ENCODE data around the gene PALM. TPM values are rescaled to one million over a fixed set of nuclear protein-coding genes. Genes with fewer than 3 reads are reported as not detected.
"Not testable (repeated sequence)": the region's sequence is repeated elsewhere in the genome, so short reads cannot be mapped to it uniquely, and the experiment has no call there.

PALM gene
- total RNA-seq, 3 donors from 2014 or later, result 16.1 to 61.0 (median 35.1) TPM

GRCh38 chr19:738509-739128, 29.9 kb downstream of the PALM start:
- Histone ChIP-seq H3K9me3 (peaks cover 0 to 6% of the 10 kb centered on the region in 2 donors), H3K4me1 (no peaks in the 10 kb centered on the region), H3K36me3 (no peaks in the 10 kb centered on the region), H3K4me3 (no peak overlapping the region), H3K27ac (no peak overlapping the region), H3K27me3 (no peaks in the 10 kb centered on the region)
- TF ChIP-seq POLR2A (IDR thresholded peaks at IDR 0.05) (no peak), POLR2AphosphoS5 (IDR thresholded peaks at IDR 0.05) (no peak)
- TF ChIP-seq, protein P1, sequence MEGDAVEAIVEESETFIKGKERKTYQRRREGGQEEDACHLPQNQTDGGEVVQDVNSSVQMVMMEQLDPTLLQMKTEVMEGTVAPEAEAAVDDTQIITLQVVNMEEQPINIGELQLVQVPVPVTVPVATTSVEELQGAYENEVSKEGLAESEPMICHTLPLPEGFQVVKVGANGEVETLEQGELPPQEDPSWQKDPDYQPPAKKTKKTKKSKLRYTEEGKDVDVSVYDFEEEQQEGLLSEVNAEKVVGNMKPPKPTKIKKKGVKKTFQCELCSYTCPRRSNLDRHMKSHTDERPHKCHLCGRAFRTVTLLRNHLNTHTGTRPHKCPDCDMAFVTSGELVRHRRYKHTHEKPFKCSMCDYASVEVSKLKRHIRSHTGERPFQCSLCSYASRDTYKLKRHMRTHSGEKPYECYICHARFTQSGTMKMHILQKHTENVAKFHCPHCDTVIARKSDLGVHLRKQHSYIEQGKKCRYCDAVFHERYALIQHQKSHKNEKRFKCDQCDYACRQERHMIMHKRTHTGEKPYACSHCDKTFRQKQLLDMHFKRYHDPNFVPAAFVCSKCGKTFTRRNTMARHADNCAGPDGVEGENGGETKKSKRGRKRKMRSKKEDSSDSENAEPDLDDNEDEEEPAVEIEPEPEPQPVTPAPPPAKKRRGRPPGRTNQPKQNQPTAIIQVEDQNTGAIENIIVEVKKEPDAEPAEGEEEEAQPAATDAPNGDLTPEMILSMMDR (IDR thresholded peaks at IDR 0.05), result no peak
- DNase-seq (ENCODE audit: low spot score in 2 of 2), result no peak
- intact Hi-C loops (cut with DNase I; ENCODE audit: low total_unique reads), result no loop called here

- DNase-seq (ENCODE audit: low spot score in 2 of 2), result no peak
- intact Hi-C loops (cut with DNase I; ENCODE audit: low total_unique reads), result no loop called here
- no peaks in the 10 kb centered on the region for H3K36me3 ChIP-seq
- H3K27me3 ChIP-seq, result no peaks in the 10 kb centered on the region
- no peak overlapping the region for H3K27ac ChIP-seq
- H3K9me3 ChIP-seq, result peaks cover 9 to 16% of the 10 kb centered on the region in 2 donors
- no peak overlapping the region for H3K4me3 ChIP-seq
- TF ChIP-seq POLR2AphosphoS5 (IDR thresholded peaks at IDR 0.05), result no peak
- H3K4me1 ChIP-seq, result no peaks in the 10 kb centered on the region
Measured at GRCh38 chr19:739998-740715, 31.4 kb downstream of the PALM start.

DNA sequence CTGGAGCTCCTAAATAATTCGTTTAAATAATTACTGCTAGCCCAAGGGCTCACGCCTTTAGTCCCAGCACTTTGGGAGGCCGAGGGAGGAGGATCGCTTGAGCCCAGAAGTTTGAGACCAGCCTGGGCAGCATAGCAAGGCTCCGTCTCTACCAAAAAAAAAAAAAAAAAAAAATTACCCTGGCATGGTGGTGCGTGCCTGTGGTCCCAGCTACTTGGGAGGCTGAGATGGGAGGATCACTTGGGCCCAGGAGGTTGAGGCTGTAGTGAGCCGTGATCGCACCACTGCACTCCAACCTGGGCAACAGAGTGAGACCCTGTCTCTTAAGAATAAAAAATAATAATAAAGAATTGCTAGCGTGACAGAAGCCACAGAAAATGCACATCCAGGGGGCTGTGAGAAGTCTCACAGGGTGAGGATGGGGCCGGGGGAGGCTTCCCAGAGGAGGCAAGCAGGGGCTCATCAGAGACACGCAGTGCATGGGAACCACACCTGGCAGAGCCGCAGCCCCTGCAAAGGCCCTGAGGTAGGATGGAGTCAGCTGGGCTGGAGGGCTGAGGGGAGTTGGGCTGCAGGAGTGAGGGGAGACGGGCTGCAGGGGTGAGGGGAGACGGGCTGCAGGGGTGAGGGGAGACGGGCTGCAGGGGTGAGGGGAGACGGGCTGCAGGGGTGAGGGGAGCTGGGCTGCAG, 32.2 kb downstream of the PALM start:
- H3K36me3 ChIP-seq; H3K27me3 ChIP-seq; intact Hi-C loops (cut with DNase I; ENCODE audit: low total_unique reads); H3K4me1 ChIP-seq; H3K4me3 ChIP-seq; H3K27ac ChIP-seq; DNase-seq (ENCODE audit: low spot score in 2 of 2): not testable (repeated sequence)
- H3K9me3 ChIP-seq, result peaks cover 9 to 17% of the 10 kb centered on the region in 2 donors

GRCh38 chr19:741506-742131, 32.9 kb downstream of the PALM start:
- DNase-seq (ENCODE audit: low spot score in 2 of 2), result no peak
- intact Hi-C loops (cut with DNase I; ENCODE audit: low total_unique reads), result no loop called here
- Histone ChIP-seq H3K4me3 (no peak overlapping the region), H3K27ac (no peak overlapping the region), H3K4me1 (no peaks in the 10 kb centered on the region), H3K36me3 (no peaks in the 10 kb centered on the region), H3K9me3 (peaks cover 9 to 20% of the 10 kb centered on the region in 2 donors), H3K27me3 (no peaks in the 10 kb centered on the region)
- TF ChIP-seq POLR2A (IDR thresholded peaks at IDR 0.05) (no peak), POLR2AphosphoS5 (IDR thresholded peaks at IDR 0.05) (no peak)
- TF ChIP-seq, protein P1 (IDR thresholded peaks at IDR 0.05), result no peak

- no peak overlapping the region for H3K4me3 ChIP-seq
- H3K36me3 ChIP-seq, result no peaks in the 10 kb centered on the region
- DNase-seq (ENCODE audit: low spot score in 2 of 2), result no peak
- intact Hi-C loops (cut with DNase I; ENCODE audit: low total_unique reads), result no loop called here
- H3K27ac ChIP-seq, result no peak overlapping the region
- peaks cover 9 to 28% of the 10 kb centered on the region in 2 donors for H3K9me3 ChIP-seq
- H3K4me1 ChIP-seq, result no peaks in the 10 kb centered on the region
- no peaks in the 10 kb centered on the region for H3K27me3 ChIP-seq
- TF ChIP-seq POLR2AphosphoS5 (IDR thresholded peaks at IDR 0.05), result no peak
- TF ChIP-seq POLR2A (IDR thresholded peaks at IDR 0.05), result no peak
- TF ChIP-seq, protein P1 (IDR thresholded peaks at IDR 0.05), result no peak
Measured at GRCh38 chr19:742540-743075, 33.9 kb downstream of the PALM start.
